Thyroid gland (tissue), 4 donors: ENCODE measurements around the gene TLDC2. TPM values are rescaled to one million over a fixed set of nuclear protein-coding genes. Genes with fewer than 3 reads are reported as not detected.
A peak's percentile ranks its signal among the peaks of the same experiment; 100 is the strongest.

Experiments used
- DNase-seq, 2 donors: peaks; one replicate each; pipeline ENCODE4 v3.0.0-alpha.2; 2019
- H3K27ac ChIP-seq, 3 donors: fragments of 200-600 bp; sonication (generic); 1 replicate in 2 of 3; 2 replicates in 1 of 3; pipeline ENCODE4 v1.5.1; 2016 to 2019; ENCODE audit warnings: mild to moderate bottlenecking in 1 of 3, moderate library complexity in 1 of 3
- H3K27me3 ChIP-seq: fragments of 200-600 bp; sonication (generic); one replicate; pipeline ENCODE4 v1.5.1; 2019
- H3K36me3 ChIP-seq, 2 donors: fragments of 200-600 bp; sonication (generic); one replicate each; pipeline ENCODE4 v1.5.1; 2016 to 2019
- H3K4me1 ChIP-seq, 2 donors: fragments of 200-600 bp; sonication (generic); one replicate each; pipeline ENCODE4 v1.5.1; 2017 to 2019
- H3K4me3 ChIP-seq, 3 donors: fragments of 200-600 bp; sonication (generic); replicated peaks in 1 of 3; 1 replicate in 2 of 3; 2 replicates in 1 of 3; pipeline ENCODE4 v1.5.1; 2016; ENCODE audit warnings: mild to moderate bottlenecking in 1 of 3
- H3K9me3 ChIP-seq: fragments of 200-600 bp; sonication (generic); one replicate; pipeline ENCODE4 v1.5.1; 2017
- POLR2A ChIP-seq, 2 donors: fragments of 450-650 bp; IDR thresholded peaks; one replicate each; pipeline ENCODE4 v1.6.1; 2017; ENCODE audit warnings: antibody characterized with exemption in 2 of 2, mild to moderate bottlenecking in 2 of 2, moderate library complexity in 1 of 2
- WGBS, 2 donors: methylation state at CpG; one replicate each; pipeline ENCODE4 v1.1.5; 2017; 5-methylcytosine and 5-hydroxymethylcytosine counted together
- intact Hi-C: fragments of 100-400 bp; cut with DNase I; formaldehyde crosslinking; loops from one replicate; pipeline ENCODE4 v1.15.1; 2023
- total RNA-seq, 4 donors: library from RNA; depleted of rRNA; stranded (reverse); fragments of >200 nt; gene quantifications; one replicate each; pipeline ENCODE4 v1.2.3, GENCODE V29; 2016
- TF ChIP-seq, protein P1 (sequence below), 6 experiments: fragments of 200-600 bp in 3 of 6; fragments of 450-650 bp in 3 of 6; sonication (generic) in 3 of 6; IDR thresholded peaks; one replicate each; pipeline ENCODE4 v1.5.1; 2016 to 2019; ENCODE audit warnings: antibody characterized with exemption in 6 of 6, mild to moderate bottlenecking in 2 of 6, inconsistent platforms in 1 of 6, moderate library complexity in 1 of 6

The TLDC2 gene
- total RNA-seq, 4 donors from 2014 or later = 0.45 to 2.5 (median 1.1) TPM

DNA sequence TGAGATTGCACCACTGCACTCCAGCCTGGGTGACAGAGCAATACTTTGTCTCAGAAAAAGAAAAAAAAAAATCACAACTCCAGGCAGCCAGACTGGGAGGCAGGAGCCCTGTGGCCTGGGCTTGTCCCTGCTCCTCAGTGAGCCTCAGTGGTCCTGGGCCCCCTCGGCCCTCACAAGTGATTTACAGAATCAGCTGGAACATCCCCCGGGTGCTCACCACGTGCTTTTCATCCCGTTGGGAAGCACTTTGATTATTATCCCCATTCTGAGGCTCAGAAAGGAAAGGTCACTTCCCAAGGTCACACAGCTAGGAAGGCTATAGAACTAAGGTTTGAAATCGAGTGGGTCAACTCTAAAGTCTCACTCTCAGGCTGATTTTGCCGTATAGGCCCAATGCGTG is 43.1 kb upstream of the TLDC2 start:
- intact Hi-C loops = no loop called here
- TF ChIP-seq, protein P1, sequence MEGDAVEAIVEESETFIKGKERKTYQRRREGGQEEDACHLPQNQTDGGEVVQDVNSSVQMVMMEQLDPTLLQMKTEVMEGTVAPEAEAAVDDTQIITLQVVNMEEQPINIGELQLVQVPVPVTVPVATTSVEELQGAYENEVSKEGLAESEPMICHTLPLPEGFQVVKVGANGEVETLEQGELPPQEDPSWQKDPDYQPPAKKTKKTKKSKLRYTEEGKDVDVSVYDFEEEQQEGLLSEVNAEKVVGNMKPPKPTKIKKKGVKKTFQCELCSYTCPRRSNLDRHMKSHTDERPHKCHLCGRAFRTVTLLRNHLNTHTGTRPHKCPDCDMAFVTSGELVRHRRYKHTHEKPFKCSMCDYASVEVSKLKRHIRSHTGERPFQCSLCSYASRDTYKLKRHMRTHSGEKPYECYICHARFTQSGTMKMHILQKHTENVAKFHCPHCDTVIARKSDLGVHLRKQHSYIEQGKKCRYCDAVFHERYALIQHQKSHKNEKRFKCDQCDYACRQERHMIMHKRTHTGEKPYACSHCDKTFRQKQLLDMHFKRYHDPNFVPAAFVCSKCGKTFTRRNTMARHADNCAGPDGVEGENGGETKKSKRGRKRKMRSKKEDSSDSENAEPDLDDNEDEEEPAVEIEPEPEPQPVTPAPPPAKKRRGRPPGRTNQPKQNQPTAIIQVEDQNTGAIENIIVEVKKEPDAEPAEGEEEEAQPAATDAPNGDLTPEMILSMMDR (IDR thresholded peaks at IDR 0.05) = no peak
- TF ChIP-seq POLR2A (IDR thresholded peaks at IDR 0.05) = no peak

DNA sequence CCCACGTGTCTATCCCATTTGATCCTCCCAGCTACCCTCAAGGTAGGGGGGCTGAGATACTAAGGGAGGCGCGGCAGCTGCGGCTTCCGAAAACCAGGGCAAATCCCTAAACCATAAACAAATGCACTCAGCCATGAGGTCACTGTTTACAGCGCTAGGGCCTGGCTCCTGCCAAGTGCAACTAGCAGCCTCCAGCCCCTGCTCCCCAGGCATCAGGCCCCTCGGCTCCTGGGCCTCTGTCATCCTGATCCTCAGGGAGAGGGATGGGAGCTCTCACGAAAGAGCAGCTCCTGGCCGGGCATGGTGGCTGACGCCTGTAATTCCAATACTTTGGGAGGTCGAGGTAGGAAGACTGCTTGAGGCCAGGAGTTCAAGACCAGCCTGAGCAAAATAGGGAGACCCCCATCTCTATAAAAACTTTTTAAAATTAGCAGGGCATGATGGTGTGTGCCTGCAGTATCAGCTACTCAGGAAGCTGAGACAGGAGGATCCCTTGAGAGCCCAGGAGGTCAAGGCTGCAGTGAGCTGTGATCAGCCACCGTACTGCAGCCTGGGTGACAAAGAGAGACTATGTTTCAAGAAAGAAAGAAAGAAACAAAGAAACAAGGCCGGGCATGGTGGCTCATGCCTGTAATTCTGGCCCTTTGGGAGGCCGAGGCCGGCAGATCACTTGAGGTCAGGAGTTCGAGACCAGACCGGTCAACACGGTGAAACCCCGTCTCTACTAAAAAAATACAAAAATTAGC is 42.5 kb upstream of the TLDC2 start:
- H3K4me3 ChIP-seq = no peak overlapping the region
- intact Hi-C loops = no loop called here
- DNase-seq = no peak
- peaks cover 48 to 63% of the 10 kb centered on the region in 2 donors for H3K4me1 ChIP-seq
- peak overlapping the region; percentile 60 to 80 (median 74) for H3K27ac ChIP-seq
- no peaks in the 10 kb centered on the region for H3K9me3 ChIP-seq
- no peak for TF ChIP-seq POLR2A (IDR thresholded peaks at IDR 0.05)
- TF ChIP-seq, protein P1 (IDR thresholded peaks at IDR 0.05) = no peak
- no peaks in the 10 kb centered on the region for H3K27me3 ChIP-seq
- WGBS, 2 donors = 79 to 82% methylated on average over 19 of the region's 19 CpGs
- peaks cover 10 to 16% of the 10 kb centered on the region in 2 donors for H3K36me3 ChIP-seq

More for the DNA sequence above, 43.1 kb upstream of the TLDC2 start:
- H3K27ac ChIP-seq = peak overlapping the region; percentile 60 to 80 (median 74)
- peaks cover 48 to 63% of the 10 kb centered on the region in 2 donors for H3K4me1 ChIP-seq
- no peak for DNase-seq
- H3K4me3 ChIP-seq = no peak overlapping the region
- peaks cover 14 to 20% of the 10 kb centered on the region in 2 donors for H3K36me3 ChIP-seq
- H3K9me3 ChIP-seq = no peaks in the 10 kb centered on the region
- H3K27me3 ChIP-seq = no peaks in the 10 kb centered on the region
- 75 to 78% methylated on average over 7 of the region's 7 CpGs for WGBS, 2 donors

DNA sequence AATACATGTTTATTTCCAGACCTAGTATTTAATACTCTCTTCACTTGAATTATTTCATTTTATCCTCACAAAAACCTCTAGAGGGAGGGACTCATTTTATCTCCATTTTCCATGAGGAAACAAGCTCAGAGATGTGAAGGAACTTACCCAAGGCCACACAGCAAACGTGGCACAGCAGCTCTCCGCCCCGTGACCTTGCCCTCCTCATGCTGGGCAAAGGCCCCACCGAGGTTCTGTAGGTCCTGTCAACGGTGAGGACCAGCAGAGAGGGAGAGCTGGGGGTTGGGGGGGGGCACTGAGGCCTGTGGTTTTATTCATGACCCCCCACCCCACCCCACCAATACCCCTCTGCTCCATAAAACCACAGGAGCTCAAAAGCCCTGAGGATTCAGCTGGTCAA is 40.9 kb upstream of the TLDC2 start:
- Histone ChIP-seq H3K27me3 (no peaks in the 10 kb centered on the region), H3K9me3 (no peaks in the 10 kb centered on the region), H3K4me1 (peaks cover 48 to 61% of the 10 kb centered on the region in 2 donors), H3K36me3 (peaks cover 12 to 16% of the 10 kb centered on the region in 2 donors), H3K27ac (peak overlapping the region; percentile 28 to 80 (median 61)), H3K4me3 (no peak overlapping the region)
- intact Hi-C loops = no loop called here
- 78 to 79% methylated on average over 5 of the region's 5 CpGs for WGBS, 2 donors
- TF ChIP-seq POLR2A (IDR thresholded peaks at IDR 0.05) = no peak
- TF ChIP-seq, protein P1 (IDR thresholded peaks at IDR 0.05) = no peak
- no peak for DNase-seq

DNA sequence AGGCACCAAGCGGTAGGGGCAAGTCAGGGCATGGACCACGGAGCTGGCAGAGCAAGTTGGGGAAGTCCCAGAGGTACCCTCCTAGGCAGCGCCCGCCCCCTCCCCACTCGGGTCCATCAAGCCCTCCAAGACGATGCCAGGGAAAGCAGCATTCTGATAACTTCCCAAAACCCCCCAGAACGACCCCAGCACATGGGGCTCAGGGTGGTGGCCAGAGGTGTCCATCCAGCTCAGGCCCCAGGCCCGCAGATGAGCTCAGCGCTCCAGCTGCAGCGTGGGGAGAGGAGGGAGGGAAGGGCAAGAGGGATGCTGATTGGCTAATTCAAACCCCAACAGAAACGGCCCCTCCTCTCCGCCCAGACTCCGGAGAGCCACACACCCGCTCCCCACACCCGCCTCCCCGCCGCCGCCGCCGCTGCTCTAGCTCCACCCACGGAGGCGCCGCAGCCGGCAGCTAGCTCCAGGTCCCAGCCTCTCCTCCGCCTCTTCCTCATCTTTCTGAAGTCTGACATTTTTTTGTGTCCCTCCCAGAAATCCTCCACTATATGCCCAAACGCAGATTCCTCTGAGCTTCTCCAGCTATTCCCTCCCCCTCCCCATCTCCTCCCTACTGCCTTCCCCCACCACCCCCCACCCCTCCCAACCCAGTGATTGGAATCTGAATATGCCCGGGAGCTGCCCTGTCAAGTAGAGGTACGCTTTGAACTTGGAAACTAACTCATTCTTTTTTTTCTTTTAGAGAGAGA is 40.3 kb upstream of the TLDC2 start:
- intact Hi-C loops = no loop called here
- TF ChIP-seq, protein P1 (IDR thresholded peaks at IDR 0.05) = no peak
- peak in 1 of 2 donors; percentile 9 for TF ChIP-seq POLR2A (IDR thresholded peaks at IDR 0.05)
- no peaks in the 10 kb centered on the region for H3K9me3 ChIP-seq
- H3K27ac ChIP-seq = peak overlapping the region; percentile 39 to 80 (median 61)
- H3K36me3 ChIP-seq = peaks cover 12 to 16% of the 10 kb centered on the region in 2 donors
- no peaks in the 10 kb centered on the region for H3K27me3 ChIP-seq
- peak; percentile 93 for DNase-seq
- H3K4me1 ChIP-seq = peaks cover 43 to 55% of the 10 kb centered on the region in 2 donors
- no peak overlapping the region for H3K4me3 ChIP-seq
- 5% methylated on average over 21 to 28 of the region's 28 CpGs for WGBS, 2 donors
